Kidney epithelial cell (primary cell): ENCODE data around the gene KCP. TPM values are rescaled to one million over a fixed set of nuclear protein-coding genes. Genes with fewer than 3 reads are reported as not detected.

ENCODE experiments used
- DNase-seq: peaks from one replicate; pipeline ENCODE4 v3.0.0-alpha.2; 2010; ENCODE audit warnings: low read depth
- H3K27me3 ChIP-seq: 2 replicates; pipeline ENCODE4 v1.6.0; 2011; ENCODE audit warnings: low read length; ENCODE audit not compliant: control insufficient read depth, insufficient read depth
- H3K36me3 ChIP-seq: 2 replicates; pipeline ENCODE4 v1.5.1; 2011; ENCODE audit warnings: low read length; ENCODE audit not compliant: control insufficient read depth, insufficient read depth
- H3K4me3 ChIP-seq: 2 replicates; pipeline ENCODE4 v1.5.1; 2011; ENCODE audit warnings: low read depth, mild to moderate bottlenecking, control low read depth, low read length
- total RNA-seq: library from RNA; depleted of rRNA; stranded (reverse); fragments of >200 nt; gene quantifications from 2 replicates; pipeline ENCODE4 v1.2.3, GENCODE V29; 2015
- TF ChIP-seq, protein P1 (sequence below): IDR thresholded peaks from 2 replicates; pipeline ENCODE4 v1.5.1; 2011; ENCODE audit warnings: mild to moderate bottlenecking, moderate library complexity, low read length, control low read depth, inconsistent platforms; ENCODE audit not compliant: insufficient read depth, poor library complexity, severe bottlenecking

Gene KCP
- total RNA-seq, 1 donor from 2014 or later, result 1.3 TPM

- TF ChIP-seq, protein P1, sequence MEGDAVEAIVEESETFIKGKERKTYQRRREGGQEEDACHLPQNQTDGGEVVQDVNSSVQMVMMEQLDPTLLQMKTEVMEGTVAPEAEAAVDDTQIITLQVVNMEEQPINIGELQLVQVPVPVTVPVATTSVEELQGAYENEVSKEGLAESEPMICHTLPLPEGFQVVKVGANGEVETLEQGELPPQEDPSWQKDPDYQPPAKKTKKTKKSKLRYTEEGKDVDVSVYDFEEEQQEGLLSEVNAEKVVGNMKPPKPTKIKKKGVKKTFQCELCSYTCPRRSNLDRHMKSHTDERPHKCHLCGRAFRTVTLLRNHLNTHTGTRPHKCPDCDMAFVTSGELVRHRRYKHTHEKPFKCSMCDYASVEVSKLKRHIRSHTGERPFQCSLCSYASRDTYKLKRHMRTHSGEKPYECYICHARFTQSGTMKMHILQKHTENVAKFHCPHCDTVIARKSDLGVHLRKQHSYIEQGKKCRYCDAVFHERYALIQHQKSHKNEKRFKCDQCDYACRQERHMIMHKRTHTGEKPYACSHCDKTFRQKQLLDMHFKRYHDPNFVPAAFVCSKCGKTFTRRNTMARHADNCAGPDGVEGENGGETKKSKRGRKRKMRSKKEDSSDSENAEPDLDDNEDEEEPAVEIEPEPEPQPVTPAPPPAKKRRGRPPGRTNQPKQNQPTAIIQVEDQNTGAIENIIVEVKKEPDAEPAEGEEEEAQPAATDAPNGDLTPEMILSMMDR, result no peak
- H3K27me3 ChIP-seq, result peaks cover 3% of the 10 kb centered on the region
- H3K4me3 ChIP-seq, result no peak overlapping the region
- DNase-seq, result no peak
- H3K36me3 ChIP-seq, result no peaks in the 10 kb centered on the region
Measured at GRCh38 chr7:128906001-128906765, 4.3 kb downstream of the KCP start.

DNA sequence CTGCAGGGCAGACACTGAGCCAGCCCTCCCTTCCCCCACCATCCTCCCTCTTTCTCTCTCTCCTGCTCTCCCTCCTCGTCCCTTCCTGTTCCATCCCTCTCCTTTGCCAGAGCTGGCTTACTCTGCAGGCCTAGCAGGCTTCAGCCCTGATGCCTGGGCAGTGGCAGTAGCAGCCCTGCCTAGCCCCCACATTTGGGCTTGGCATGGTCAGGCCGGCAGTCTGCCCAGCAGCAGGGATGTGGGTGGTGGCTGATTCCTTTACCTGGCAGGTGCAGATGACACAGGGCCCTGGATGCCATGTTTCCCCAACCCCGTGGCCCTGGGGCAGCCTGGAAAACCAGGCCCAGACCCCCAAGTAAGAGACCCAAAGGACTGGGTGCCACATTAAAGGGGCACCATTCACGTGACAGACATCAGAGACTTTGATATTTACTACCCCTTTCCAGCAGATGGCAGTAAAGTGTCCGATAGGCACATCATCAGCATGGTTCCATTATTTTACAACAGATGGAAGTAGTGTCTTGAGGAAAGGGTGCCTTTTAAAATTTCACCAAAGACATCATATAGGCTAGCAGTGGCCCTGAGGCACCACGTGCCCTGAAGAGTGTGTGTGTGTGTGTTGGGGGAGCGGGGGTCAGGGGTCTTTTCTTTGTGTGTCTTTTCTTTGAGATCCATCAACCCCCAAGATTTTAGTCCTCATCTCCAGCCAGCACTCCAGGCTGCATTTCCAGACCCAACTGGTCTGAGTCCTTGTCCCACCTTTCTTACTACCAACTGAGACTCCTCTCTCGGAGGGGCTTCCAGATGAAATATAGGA lies 5.9 kb downstream of the KCP start:
- TF ChIP-seq, protein P1, result peak; percentile 57
- DNase-seq, result no peak

GRCh38 chr7:128903621-128904361 lies 6.7 kb downstream of the KCP start:
- TF ChIP-seq, protein P1, result no peak
- DNase-seq, result no peak
- no peaks in the 10 kb centered on the region for H3K36me3 ChIP-seq
- no peak overlapping the region for H3K4me3 ChIP-seq
- H3K27me3 ChIP-seq, result no peaks in the 10 kb centered on the region

More for the DNA sequence above, 5.9 kb downstream of the KCP start:
- no peak overlapping the region for H3K4me3 ChIP-seq
- H3K36me3 ChIP-seq, result no peaks in the 10 kb centered on the region
- no peaks in the 10 kb centered on the region for H3K27me3 ChIP-seq

GRCh38 chr7:128902761-128903585 lies 7.5 kb downstream of the KCP start:
- DNase-seq, result no peak
- TF ChIP-seq, protein P1, result no peak
- no peak overlapping the region for H3K4me3 ChIP-seq
- H3K27me3 ChIP-seq, result no peaks in the 10 kb centered on the region
- no peaks in the 10 kb centered on the region for H3K36me3 ChIP-seq

DNA sequence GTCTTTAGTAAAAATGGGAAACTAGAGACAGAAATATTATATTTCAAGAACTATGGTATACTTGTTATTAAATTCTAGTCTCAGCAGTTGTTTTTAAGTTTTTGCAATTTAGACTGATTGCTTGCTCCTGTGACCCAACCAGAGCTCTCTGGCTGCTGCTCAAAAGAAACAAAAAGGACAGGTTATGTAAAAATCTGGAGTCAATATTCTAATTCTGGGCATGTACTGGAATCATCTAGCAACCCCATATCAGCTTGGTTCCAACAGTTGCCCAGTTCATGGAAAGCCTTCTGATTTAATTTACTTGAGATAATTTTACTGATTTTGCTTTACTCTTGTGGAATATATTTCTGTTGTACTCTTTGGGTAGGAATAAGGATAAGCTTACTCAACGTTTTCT lies 10.3 kb downstream of the KCP start:
- Histone ChIP-seq H3K4me3 (no peak overlapping the region), H3K36me3 (no peaks in the 10 kb centered on the region), H3K27me3 (no peaks in the 10 kb centered on the region)
- TF ChIP-seq, protein P1, result no peak
- DNase-seq, result no peak
